CD4-positive, alpha-beta T cell treated with Interleukin-6 for 4 hours (primary cell): ENCODE data around the gene SYNJ2.

Experiments
- DNase-seq: peaks from one replicate; pipeline ENCODE4 v3.0.0-alpha.2; 2020; ENCODE audit warnings: mixed read lengths

SYNJ2 gene

DNA sequence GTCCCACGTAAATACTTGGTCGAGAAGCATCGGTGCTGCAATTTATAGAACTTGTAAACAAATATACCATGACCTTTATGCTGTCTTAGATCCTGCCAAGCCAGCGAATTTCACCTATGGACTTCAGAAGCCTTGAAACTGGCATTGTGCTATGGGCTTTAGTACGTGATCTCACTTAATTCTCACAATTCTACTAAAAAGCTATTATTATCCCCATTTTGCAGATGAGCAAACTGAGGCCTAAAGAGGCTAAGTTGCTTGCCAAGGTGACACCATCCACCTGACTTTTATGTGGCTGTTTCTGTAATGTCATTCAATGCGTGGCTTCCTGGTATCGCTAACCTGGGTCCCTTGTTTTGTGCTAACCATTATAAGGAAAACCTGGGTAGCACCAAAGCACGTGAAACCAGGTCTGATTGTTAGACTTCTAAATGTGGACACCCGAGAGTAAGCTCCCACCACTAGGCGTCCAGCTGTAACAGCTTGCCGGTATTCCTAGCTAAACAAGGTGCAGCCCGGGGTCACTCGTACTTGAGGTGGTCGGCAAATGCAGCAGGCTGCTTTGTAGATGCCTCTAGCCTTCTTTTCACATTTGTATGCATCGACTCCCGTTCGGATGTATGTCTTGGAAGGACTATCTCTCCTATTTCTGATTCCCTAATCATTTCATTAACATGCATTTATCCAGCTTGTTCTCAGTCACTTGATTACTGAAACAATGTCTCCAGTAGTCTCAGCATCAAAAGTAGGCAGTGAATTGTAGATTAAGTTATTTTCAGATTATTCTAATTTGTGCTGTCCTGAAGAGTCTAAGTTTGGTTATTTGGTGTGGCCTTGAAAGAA, 1.1 kb downstream of the SYNJ2 start:
- DNase-seq: peak; percentile 31

DNA sequence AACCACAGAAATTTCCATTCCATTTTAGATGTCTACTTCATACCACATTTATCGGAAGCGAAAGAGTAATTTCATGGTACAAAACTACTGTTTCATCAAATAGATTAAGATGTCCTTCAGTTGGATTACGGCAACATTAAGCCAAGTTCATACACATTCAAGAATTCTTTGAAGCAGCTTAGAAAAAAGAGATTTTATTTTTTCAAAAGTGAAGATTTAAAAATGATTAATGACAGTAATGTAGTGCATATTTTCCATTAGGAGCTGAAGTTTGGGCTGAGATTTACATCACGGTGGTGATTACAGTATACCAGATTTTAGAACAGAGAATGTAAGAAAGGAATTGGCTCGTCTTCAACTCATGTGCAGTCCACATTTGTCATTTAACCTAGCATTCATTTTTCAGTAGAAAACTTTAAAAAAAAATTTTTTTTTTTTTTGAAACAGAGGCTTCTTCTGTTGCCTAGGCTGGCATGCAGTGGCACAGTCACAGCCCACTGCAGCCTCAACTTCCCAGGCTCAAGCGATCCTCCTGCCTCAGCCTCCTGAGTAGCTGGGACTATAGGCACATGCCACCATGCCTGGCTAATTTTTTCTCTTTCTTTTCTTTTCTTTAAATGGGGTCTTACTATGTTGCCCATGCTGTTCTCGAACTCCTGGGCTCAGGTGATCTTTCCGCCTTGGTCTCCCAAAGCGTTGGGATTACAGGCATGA, 1.9 kb downstream of the SYNJ2 start:
- no peak for DNase-seq

DNA sequence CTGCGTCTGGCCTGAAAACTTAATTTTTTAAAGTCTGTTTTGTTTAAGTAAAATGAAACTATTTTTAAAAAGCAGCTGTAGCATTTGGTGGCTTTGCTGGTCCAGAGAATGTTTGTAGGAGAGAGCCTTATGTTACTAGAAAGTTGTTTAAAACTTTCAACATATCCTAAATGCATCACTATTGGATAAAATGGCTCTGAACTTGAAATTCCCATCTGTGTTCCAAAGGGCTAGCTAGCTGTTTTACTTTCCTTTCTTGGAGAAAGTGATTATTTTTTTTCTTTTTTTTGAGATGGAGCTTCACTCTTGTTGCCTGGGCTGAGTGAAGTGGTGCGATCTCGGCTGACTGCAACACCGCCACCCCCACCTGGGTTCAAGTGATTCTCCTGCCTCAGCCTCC, 2.5 kb downstream of the SYNJ2 start:
- no peak for DNase-seq

DNA sequence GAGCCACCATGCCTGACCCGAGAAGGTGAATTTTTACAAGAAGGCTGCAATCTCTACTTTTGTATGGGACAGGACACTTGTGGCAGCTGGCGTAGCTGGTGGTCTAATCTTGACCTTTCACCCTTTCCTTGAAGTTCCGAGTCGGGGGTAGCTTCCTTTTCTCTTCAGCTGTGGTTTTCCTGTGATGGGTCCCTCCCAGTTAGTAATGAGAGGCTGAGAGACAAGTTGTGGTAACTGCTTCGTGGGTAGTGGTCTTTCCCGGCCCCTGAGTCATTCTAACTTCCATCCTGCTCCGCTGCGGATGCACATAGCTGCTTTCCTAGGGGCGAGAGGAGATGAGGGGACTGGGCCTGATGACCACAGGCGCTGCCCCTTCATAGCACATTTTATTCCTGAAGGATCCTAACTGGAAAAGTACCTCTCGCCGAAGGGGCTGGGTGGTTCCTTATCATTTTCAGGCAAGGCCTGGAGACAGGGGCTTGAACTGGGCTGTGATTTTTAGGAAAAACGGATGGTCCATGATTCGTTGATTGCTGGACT, 3.1 kb downstream of the SYNJ2 start:
- DNase-seq: peak; percentile 41

DNA sequence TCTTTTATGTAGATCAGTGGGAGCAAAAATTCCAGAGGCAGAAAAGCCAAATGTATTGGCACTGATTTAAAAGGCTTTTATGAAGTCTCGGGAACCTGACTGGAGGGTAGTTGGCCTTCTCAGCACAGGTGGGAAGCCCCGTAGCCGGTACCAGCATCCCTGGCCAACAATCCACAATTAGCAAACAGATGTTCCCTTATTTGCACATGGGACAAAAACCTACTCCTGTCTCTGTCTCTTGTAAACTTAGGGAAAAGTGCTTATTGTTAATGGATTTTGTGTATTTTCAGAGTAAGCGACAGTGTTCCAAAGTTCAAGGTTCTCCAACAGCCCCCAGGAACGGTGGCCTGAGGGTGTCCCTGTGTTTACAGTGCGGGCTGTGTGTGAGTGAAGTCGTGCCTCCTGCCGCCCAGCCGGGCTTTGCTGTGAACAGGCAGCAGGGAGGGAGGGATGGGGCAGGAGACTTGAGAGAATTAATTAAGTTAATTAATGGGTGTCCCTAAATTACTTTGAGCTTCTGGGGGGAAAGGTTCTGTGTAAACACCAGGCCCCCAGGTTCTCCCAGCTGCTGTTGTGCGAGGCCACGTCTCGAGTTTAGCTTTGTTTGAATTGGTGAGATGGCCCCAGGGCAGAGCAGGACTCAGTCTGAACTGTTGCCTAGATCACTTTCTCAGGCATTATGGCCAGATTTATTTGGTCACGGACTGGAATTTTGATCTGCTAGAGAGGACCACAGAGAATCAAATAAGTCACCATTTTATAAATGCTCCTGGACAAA, 3.9 kb downstream of the SYNJ2 start:
- DNase-seq: no peak

DNA sequence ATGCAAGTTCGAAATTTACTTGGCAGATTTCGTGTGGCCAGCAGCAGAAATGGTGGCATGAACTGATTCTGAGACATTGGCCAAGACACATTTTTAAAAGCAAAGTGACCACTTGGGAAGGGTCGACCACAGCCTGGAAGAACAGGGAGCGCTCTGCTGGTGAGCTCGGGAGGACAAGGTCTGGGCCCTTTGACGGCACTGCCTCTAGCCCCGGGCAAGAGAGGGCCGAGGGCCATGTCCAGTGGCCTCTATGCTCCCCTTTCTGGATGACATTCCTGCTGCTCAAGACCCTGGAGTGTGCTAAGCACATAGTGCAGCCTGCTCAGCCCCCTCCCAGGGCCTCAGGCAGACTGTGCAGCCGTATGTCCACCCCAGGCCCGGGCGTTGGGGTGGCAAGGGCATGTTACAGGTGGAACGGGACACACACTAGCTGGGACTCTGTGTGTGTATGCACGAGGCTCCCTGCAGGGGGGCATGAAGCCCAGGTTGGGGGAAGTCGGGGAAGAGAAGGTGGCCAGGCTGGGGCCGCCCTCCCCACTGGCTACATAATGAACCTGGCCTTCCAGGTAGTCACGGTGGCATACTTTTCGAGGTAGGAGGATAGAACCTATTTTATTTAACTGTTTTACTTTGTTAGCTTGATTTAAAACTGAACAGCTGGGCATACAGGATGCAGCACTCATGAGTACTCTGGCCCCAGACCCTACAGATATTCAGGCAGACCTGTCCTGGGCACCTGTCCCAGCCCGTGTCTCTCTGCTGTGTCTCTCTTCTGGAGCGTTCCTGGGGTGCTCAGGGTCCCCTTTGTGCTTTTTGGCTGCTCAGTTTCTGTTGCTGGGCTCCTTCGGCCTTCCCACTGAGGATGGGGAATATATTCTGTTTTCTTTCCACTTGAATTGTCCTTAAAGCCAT, 6.4 kb downstream of the SYNJ2 start:
- no peak for DNase-seq

DNA sequence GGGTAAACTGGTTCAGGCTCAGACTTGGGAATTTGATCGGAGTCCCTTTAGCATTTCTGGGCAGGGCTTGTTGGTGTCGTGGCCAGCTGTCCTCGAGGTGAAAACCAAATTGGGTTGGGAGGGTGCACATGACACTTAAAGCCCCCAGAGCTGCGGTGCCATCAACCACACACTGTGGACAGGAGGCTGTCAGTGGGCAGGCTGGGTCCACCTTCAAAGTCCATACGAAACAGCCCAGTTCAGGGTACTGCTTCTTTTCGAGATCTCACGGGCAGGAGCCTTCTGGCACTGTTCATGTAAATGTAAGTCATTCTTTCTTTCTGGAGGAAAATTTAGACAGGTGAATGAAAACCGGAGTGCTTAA, 7.0 kb downstream of the SYNJ2 start:
- DNase-seq: no peak

DNA sequence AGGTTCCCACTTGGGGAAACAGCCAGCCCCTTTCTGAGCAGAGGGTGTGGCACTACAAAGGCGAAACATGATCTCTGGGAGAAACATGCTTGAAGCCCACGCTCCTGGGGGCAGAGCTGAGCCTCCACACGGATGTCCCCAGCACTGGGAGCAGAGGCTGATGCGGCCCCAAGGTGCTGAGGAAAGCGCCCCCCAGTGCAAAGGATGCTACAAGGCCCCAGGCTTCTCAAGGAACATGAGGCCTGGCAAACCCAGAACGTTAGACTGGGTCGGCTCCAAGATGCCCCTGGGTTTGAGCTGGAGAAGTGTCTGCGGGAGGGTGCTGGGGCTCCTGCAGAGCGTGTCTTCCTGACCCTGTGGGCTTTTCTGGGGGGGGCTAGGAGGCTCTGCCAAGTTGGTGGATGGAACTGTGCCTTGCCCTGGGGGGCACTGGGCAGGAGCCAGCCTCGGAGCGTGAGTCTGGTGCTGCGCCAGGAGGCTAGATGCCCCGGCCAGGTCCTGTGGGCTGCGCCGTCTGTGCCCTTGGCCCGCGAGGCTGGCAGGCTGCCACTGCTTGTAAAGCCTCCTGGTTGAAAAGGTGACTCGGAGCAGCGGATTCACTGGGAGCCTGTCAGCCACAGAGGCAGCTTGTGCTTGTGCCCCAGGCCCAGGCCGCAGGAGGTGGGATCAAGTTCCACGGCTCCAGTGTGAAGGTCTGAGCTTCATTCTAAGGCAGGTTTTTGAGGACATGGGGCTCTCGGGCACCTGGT, 8.1 kb downstream of the SYNJ2 start:
- DNase-seq: peak; percentile 48

DNA sequence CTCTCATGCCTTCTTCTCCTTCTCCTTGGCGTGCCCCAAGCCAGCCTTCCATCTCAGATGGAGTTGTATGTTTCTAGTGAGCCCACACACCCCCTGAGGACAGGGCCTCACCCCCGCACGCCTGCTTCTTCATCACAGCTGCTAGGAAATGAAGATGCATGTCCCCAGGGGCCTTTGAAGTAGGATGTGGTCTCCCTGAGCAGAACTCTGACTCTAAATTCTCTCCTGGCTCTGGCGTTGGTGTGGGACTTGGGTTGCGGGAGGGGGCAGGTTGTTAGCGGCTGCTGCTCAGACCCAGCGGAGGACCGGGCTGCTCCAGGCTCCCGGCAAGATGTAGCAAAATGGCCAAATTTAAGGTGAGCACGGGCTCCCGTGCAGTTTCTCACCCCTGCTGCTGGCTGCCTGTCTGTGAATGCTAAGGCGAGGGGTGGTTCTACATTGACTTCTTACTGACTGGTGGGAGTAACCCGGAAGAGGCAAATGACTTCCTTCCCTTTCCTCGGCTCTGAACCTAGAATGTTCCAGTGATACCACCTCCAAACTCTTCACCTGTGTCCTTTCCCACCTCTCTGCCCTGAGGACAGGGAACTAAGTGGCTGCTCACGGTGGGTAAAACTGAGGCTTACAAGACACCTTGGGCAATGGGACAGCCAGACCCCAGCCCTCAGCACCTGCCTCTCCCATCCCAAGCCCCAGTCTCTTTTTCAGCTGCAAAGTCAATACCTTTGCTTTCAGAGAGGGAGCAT, 8.8 kb downstream of the SYNJ2 start:
- peak; percentile 59 for DNase-seq

DNA sequence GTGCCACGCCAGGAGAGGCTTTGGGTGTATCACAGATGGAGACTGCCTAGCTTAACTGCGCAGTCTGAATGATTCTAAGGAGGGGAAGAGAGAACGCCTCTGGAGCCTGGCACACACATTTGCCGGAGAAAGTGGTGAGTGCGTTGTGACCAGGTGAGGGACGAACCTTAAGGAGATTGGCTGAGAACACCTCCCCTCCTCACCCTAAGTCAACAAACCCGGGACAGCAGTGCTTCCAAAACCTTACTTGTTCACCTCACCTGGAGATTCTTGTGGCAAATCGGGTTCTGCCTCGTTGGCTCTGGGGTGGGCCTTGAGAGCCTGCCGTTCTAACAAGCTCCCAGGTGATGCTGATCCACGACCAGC, 9.4 kb downstream of the SYNJ2 start:
- DNase-seq: no peak

DNA sequence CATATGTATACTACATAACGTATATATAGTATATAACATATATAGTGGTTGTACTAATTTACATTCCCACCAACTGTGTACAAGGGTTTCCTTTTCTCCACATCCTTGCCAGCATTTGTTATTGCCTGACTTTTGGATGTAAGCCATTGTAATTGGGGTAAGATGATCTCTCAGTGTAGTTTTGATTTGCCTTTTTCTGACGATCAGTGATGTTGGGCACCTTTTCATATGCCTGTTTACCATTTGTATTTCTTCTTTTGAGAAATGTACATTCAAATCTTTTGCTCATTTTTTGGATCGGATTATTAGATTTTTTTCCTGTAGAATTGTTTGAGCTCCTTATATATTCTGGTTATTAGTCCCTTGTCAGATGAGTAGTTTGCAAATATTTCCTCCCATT, 11.4 kb downstream of the SYNJ2 start:
- DNase-seq: no peak

DNA sequence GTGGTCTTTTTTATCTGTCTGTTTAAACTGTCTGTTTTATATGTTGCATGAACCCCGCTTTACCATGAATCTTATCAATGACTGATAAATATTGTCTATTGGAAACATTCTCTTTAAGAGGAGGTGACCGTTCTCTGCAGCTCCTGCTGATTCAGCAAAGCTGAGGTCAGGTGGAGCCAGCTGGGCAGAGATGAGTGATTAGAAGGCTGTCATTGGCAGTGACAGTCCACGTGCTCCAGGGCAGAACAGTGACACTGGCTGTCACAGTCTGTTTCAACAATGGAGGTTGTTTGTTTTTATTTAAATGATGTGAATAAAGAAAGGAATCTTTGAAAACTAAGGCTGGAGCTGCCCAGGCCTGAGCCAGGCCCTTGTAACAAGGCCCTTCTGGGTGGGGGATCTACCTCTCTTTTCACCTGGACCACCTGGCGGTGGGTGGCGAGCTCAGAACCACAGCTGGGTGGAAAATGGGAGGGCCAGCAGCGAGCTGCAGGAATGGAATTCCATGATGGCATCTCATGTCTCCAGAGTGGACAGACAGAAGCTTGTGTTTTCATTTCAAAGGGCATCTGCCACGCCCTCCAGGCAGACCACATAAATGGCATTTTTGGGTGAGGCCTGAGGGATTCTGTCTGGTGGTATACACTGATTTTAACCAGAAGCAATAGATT, 12.6 kb downstream of the SYNJ2 start:
- no peak for DNase-seq

DNA sequence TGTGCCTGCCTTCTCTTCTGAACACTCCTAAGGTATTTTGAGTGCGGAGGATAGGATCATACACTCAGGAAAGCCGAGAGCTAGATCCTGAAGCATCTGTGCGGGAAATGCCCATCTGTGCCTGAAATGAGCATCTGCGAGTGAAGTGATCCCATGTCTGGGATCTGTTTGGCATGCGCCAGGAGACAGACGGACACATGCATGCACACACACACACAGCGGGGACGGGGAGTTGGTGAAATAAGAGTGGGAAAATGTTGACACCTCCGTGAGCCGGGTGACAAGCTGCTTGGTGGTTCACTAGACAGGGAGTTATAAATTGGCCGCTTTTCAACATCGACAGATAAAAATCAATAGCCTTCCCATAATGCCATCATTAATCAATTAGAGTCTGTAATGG, 13.8 kb downstream of the SYNJ2 start:
- no peak for DNase-seq

DNA sequence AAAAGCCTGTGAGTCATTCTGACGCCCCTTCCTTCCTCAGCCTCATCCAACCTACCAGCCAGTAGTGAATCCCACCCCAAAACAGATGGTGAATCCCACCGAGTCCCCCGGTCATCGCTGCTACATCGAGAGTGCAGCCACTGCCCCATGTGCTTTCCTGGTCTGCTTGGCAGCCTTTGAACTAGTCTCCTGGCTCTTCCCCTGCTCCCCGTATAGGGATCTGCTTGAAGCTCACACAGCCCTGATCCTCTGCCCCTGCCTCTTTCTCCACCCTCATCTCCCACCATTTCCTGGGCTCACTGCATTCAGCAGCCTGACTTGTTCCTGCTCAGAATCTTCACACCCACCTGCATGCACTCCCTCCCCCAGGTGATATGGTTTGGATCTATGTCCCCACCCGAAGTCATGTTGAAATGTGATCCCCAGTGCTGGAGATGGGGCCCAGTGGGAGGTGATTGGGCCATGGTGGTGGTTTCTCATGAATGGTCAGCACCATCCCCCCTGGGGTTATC, 14.6 kb downstream of the SYNJ2 start:
- no peak for DNase-seq

DNA sequence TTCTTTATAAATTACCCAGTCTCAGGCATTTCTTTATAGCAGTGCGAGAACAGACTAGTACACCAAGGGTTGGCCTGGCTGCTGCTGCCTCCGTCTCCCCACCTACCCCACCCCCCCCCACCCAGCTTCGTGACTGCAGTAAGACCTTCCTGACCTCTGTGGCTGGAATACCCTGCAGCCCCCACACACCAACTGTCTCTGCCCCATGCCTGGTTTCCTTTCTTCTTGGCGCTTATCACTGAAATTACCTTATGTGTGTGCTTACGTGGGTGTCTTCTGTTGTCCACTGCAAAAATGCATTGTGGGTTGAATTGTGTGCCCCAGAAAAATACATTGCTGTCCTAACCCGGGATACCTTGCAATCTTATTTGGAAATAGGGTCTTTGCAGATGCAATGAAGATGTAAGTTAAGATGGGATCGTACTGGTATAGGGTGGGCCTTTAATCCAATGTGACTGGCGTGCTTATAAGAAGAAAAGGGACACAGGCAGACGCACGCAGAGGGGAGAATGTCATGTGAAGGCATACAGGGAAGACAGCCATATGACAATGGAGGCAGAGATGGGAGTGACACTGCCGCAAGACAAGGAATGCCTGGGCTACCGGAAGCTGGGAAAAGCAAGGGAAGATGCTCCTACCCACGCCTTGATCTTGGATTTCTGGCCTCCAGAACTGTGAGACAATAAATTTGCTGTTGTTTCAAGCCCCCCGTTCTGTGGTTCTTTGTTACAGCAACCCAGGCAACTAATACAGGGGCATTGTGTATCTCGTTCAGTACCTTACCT, 15.4 kb downstream of the SYNJ2 start:
- DNase-seq: no peak

DNA sequence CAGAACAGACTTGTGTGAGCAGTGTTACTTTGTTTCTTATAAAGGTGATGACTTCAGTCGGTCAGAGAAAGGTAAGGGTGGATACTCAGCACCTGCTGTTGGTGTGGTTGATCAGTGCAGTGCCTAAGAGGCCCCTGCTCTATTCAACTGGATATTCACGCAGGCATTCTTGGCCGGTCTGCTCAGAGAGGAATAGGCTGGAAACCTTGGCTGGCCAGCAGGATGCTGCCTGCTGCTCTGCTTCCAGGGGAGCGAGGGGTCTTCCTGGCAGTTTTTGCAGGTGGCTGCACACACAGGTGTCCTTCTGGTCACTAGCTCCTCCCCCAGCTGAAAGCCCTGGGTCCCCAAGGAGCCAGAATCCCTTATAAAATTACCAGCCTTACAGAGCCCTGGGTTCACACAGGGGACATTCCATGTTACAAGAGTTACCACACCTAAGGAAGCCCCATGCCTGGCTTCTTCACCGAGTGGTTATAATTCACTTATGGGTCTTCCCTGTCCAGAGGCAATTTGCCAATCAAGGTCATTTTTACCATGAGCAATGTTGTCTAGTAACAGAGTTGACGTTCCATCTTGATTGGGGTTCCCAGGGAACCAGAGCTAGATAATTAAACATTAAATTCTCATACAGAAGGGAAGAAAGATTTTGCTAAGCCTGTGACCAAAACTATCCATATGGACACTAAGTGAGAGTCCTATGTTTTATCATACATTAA, 16.4 kb downstream of the SYNJ2 start:
- DNase-seq: no peak

DNA sequence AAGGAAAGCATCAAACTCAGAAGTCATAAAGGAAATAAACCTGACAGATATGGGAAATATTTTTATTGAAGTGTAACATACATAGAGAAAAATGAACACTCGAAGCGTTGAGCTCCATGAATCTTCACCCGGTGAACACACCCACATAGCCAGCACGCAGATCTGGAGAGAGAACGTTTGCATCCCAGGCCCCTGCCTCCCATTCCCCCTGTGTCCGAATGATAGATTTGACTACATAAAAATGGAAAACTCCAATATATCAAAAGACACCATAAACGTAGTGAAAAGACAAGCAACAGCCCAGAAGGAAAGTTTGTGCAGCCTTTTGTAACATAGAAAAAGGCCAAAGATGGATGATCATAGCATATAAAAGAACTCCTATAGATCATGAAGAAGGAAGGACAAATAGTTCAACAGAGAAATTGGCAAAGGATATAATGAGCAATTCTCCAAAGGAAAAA, 17.1 kb downstream of the SYNJ2 start:
- DNase-seq: no peak
